Amniotic epithelial cell (primary cell): ENCODE results near the gene LPCAT3.

Source experiments
- DNase-seq: peaks from one replicate; pipeline ENCODE4 v3.0.0-alpha.2; 2010; ENCODE audit warnings: low read depth

The LPCAT3 gene

DNA sequence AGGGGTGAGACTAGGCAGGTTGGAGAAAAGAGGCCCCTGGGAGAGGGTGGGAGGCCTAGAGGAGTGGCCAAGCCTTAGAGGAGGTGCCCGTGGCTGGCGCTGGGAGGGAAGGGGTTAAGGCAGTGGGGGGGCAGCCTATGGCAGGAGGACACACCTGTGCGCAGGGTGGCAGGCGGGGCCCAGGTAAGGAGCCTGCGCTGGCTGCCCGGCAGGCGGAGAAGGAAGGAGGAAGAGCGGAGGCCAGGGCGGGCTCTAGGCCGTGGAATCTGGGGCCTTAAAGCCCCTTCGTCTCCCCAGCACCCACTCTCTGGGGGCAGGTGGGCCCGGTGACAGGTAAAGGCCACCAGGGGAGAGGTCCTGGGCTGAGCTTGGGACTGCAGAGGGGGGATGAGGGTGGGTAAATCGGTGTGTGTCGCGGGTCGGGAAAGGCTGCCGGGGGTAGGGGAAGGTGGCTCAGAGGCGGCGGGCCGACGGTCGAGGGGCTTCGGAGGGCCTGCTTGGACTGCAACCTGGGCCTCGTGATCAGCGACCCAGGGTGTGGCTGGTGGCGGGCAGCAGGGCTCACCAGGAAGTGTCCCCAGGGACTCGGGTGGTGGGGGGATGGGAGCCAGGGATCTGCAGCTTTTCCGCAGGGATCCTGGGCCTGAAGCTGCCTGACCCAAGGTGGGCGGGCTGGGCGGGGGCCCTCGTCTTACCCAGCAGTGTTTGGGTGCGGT lies 55.1 kb downstream of the LPCAT3 start:
- DNase-seq: no peak

DNA sequence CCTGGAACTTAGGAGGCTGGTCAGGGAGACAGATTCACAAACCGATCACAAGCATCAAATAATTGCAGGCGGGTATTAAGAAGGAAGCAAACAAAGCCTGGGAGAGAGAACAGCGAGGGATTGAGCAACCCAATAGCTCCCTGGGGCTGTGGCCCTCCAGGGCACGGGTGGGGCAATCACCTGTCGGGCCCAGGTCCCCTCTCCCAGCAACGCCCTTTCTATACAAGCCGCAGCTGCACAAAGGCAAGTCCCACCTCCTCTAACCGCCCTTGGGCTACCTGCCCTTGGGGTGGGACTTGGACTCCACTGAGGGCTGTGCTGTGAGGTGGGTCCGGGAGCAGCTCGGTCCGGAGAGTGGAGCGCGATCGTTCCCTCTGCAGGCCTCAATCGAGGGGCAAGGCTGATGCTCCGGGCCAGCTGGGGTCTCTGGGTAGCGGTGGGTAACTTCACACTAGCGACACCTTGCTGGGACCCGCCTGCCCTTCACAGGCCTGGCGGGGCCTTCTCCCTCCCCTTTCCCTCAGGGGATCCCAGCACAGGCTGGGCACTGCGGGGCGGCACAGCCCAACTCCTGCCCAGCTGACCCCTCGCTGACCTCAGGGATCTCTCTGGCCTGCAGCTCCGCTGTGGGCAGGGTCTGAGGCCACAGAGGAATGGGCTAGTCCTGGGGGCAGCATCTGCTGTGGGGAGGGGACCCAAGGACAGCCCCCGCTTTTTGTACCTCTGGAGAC lies 55.8 kb downstream of the LPCAT3 start:
- DNase-seq: no peak

DNA sequence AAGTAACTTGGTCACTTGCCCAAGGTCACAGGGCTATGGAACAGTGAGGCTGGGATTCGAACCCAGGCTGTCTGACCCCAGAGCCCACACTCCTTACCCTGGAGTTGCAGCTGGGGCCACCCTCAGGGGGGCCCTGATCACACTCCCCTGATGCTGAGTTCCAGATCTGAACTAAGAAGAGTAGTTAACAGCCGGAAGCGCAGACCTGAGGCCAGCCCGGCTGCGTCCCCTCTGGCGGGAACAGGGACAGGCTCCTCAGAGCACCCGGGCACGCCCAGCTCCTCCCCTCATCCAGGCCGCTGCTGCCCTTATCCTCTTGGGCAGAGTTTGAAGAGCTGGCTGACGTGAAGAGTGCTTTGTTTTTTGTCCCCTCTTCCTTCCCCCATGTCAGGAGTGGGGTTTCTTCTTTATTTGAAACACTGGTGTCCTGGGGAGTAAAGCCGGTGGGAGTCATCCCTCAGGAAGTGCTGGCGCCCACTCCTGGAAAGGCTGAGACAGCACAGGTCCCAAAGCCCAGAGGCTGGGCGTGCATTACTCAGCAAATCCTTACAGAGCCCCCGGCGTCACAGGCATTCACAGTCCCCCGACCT lies 56.5 kb downstream of the LPCAT3 start:
- DNase-seq: peak; percentile 72

DNA sequence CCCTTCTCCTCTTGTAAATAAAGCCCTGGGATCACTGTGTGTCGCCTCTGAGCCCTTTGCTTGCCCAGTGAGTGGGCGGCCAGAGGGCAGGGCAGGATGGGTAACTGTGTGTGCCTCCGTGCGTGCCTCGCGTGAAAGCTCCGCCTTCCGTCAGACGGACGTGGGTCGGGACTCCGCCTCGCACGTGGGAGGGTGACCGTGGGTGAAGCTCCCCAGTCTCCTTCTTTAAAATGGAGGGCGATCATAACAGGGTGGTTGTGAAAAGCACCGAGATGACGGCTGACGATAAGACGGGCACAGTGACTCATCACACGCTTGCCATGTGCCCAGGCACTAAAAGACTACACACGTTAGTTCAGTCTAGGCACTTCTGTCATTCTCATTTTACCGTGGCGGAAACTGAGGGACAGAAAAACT lies 57.0 kb downstream of the LPCAT3 start:
- peak; percentile 84 for DNase-seq

DNA sequence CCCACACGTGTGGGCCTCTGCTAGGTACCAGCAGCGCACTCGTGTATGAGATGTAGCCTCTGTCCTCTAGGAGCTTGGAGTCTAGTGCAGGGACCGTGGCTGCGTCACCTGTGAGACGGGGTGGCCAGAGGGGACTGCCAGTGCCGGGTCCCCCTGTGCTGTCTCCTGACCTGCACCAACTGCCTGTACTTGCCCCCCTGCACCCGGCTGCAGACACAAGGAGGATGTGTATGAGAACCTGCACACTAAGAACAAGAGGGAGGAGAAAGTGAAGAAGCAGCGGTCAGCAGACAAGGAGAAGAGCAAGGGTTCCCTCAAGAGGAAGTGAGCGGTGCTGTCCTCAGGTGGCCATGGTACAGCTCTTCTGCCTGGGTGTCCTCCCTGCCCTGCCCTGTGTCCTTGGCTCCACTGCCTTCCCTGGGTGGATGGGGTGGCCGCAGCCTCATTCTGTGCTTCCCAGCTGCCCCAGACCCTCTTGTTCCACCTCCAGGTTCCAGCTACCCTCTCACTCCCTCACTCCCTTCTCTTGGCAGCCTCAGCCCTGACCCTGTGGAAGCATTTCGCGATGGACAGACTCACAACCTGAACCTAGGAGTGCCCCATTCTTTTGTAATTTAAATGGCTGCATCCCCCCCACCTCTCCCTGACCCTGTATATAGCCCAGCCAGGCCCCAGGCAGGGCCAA lies 57.5 kb downstream of the LPCAT3 start:
- DNase-seq: peak; percentile 47

DNA sequence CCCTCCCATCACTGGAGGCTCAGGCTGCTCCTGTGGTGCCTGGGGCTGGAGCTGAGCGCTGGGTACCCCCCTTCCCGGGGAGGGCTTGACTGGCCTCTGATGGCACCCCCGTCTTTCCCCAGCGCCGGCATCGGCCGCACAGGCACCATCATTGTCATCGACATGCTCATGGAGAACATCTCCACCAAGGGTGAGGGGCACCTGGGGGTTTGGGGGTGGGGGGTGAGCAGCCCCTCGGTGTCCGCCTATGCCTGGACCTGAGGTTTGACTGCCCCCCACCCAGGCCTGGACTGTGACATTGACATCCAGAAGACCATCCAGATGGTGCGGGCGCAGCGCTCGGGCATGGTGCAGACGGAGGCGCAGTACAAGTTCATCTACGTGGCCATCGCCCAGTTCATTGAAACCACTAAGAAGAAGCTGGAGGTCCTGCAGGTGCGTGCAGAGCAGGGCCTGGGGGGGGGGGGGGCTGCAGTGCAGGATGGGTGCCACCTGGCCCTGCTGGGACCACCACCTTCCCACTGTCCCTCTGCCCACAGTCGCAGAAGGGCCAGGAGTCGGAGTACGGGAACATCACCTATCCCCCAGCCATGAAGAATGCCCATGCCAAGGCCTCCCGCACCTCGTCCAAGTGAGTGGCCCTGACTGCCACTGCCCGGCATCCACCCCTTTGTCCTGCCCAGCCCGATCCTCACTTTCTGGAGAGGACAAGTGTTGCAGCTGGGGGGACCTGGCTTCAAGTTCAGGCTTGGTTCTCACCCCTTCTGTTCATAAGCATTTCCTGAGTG lies 58.3 kb downstream of the LPCAT3 start:
- DNase-seq: no peak

DNA sequence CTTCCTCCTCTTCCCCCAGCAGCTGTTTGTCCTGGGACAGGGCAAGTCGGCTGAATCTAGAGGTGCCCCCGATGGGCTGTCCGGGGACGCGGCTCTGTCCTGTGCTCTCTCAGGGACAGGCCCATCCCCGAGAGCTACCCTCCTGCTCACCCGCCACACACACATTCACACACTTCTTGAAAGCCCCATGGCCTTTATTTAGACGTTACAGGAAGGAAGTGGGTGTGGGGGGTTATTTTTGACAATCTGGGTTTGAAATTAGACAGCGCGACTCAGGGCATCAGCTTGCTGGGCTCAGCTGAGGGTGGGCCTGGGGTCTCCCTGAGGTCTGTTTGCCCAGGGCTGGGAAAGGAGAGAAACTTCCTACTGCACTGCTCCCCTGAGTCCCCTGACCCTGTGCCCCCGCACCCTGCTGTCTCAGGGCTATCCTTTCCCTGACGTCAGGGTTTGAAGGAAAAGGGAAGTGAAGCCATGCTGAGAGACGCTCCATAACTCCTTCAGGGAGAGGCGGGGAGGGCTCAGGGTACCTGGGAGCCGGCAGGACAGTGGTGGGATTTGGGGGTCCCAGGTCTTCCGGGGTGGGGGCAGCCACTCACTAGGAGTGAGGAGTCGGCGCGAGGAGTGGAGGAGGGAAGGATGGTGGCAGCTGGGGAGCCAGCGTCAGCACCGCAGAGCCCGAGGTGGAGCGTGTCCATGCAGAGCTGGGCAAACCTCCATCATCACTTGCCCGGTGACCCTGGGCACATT lies 59.0 kb downstream of the LPCAT3 start:
- DNase-seq: no peak

DNA sequence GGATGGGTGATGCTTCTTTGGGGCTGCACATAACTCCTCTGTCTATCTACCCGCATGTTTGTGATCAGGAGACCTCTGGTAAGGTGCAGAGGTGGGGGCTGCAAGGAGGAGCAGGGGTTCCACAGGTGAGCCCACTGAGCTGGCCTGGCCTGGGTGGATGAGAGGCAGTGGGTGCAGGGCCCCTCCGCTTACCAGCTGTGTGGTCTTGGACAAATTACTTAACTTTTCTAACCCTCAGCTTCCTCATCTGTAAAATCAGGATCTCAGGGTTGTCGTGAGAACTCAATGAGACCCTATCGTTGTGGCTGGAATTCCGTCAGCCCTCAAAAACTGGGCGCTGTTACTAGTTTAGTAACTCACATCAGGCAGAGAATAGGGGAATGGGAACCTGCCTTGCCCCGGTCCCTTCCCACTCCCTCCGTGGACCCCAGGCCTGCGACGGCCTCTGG lies 59.6 kb downstream of the LPCAT3 start:
- no peak for DNase-seq

DNA sequence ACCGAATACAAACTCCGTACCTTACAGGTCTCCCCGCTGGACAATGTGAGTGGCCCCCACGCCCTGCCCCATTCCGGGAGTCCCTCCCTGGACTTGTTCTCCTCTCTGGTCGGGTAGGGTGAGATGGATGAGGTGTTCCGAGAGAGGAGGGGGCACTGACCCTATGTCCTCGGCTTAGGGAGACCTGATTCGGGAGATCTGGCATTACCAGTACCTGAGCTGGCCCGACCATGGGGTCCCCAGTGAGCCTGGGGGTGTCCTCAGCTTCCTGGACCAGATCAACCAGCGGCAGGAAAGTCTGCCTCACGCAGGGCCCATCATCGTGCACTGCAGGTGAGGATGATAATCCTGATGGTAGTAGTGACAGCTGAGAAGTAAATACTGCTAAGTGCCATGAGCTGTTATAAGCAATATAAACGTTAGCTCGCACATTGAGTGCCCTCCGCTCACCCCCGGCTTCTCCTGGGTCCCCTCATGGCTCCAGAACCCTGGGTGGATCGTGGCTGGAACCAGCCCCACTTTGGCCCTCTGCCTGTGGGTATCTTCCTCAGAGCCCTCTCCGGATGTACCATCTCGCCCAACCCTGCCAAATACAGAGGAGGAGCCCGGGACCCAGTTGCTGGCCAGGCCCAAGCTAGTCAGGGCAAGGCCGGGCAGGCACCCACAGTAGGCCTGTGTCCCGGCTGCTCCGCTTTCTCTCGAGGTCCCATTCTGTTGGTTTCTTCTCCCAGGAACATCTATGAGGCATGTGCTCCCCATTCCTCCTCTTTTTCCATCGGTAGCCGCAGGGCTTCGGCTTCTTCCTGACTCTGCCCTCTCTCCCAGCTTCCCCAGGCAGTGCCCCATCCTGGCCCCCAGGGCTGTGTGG lies 60.3 kb downstream of the LPCAT3 start:
- no peak for DNase-seq

DNA sequence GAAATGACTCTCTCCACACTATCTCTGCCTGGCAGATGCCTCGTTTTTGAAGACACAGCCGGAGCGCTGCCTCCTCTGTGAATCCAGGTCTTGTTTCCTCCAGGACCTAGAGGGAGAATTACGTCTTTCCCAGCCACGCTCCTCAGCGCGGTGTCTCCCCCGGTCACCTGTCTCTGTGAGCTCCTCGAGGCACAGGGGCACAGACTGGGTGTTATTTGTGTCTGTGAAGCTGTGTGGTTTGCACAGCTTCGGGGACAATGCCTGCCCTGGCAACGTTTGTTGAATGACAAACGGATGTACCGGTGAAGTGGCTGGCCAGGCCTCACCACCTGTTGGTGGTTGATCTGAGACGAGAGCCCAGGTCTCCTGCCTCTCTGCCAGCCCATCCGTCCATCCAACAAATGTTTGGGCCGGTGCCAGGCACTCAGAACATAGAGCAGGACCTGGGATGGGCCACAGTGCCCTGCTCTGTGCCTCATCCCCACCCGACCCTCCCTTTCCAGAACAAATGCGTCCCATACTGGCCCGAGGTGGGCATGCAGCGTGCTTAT lies 61.0 kb downstream of the LPCAT3 start:
- no peak for DNase-seq

DNA sequence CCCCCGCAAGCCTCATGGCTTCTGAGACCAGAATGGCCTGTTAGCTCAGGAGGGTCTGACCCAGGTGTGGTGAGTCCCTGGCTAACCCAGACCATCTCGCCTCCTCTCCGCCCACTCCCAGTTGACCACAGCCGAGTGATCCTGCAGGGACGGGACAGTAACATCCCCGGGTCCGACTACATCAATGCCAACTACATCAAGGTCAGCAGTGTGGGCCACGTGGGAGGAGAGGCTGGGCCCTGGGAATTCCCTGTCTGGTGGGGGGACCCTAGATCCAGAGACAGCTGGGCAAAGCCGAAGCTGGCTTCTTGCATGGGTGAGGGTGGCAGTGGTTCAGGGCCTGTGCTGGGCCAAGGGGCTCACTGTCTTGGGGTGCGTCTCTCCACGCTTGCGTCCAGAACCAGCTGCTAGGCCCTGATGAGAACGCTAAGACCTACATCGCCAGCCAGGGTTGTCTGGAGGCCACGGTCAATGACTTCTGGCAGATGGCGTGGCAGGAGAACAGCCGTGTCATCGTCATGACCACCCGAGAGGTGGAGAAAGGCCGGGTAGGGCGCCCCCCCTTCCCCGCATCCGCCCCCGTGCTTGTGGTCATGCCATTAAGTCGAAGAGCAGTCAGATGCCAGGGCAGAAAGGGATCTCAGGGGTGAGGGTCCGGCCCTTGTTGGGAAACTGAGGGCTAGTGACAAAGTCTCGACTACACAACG lies 62.1 kb downstream of the LPCAT3 start:
- DNase-seq: no peak

DNA sequence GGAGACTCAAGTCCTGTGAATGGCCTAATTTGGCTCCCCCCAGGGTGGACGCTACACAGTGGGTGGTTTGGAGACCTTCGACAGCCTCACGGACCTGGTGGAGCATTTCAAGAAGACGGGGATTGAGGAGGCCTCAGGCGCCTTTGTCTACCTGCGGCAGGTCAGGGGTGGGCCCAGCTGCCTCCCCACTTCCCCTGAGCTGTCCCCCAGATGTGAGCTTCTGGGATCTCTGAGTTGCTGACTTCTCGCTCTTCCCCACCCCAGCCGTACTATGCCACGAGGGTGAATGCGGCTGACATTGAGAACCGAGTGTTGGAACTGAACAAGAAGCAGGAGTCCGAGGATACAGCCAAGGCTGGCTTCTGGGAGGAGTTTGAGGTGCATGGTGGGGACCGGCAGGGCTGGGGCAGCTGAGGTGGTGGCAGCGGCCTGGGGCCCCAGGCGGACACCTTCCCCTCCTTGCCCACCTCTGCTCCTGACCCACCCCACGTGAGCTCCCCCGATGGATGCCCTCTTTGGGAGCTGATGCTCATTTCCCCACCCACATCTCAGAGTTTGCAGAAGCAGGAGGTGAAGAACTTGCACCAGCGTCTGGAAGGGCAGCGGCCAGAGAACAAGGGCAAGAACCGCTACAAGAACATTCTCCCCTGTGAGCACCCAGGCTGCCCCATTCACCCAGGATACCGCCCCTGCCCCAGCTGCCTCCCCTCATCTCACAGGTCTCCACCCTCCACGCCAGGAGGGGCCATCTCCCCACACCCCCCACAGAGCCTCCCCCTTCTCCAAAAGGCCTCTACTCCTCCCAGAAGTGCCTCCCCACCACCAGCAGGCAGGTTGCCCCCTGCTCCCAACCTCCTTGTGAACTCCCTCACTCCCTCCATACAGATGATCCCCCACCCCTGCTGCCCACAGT lies 62.9 kb downstream of the LPCAT3 start:
- no peak for DNase-seq

DNA sequence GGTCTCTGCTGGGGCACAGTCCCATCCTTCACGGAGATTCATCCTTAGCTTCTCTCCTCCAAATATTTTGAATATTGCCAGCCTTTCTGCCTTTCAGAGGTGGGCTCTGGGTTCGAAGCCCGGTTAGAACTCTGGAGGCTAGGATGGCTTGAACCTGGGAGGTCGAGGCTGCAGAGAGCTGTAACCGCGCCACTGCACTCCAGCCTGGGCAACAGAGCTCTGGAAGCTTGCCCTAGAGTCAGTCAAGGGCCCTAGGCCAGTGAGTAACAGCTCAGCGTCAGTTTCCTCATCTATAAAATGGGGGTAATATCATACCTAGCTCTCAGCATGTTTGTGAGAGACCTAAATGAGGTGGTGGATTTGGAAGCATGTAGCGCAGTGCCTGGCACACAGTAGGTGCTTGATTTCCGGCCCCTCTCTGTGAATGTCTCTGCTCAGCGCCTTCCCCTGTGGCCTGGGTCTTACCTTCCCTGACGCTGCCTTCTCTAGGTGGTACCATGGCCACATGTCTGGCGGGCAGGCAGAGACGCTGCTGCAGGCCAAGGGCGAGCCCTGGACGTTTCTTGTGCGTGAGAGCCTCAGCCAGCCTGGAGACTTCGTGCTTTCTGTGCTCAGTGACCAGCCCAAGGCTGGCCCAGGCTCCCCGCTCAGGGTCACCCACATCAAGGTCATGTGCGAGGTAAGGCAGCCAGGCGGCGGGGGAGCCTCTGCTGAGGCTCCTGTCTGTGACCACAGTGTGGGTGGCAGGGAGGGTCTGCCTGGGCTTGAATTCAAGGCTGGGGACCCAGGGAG lies 63.8 kb downstream of the LPCAT3 start:
- DNase-seq: no peak

DNA sequence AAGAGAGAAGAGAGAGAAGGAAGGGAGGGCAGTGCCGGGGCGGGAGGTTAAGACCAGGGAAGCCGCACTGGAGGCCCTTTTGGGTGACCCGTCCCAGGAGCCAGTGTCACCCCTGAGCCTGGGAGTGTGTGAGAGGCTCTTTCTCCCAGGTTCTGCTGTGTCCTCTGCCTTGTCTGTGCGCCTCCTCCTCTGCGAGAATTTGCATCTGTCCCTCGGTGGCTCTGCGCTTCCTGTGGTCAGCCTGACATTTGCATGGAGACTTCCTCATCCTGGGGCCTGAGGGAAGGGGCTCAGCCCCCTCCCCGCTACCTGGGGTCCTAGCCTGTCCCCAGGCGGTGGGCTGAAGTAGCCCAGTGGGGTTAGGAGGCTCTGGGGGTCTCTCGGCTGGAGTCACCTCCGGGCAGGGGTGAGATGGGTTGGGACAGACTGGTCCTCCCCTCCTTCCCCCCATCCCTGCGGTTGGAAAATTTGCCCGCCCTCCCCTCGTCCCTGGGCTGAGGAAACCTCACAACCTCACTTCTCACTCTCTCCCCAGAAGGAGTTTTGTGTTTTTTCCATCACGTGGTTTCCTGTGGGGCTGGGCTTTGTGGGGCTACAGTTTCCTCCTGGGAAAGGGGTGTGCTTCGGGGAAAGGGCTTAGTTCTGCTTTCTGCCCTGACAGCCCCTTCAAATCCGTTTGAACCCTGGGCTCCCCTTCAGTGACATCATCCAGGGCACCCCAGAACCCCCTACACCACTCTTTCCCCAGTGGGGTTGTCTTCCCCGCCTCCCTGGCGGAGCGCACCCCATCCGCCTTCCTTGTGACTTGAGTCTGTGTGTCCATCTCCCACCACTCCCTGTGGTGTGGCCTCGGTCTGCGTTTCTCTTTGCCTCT lies 64.6 kb downstream of the LPCAT3 start:
- DNase-seq: no peak

DNA sequence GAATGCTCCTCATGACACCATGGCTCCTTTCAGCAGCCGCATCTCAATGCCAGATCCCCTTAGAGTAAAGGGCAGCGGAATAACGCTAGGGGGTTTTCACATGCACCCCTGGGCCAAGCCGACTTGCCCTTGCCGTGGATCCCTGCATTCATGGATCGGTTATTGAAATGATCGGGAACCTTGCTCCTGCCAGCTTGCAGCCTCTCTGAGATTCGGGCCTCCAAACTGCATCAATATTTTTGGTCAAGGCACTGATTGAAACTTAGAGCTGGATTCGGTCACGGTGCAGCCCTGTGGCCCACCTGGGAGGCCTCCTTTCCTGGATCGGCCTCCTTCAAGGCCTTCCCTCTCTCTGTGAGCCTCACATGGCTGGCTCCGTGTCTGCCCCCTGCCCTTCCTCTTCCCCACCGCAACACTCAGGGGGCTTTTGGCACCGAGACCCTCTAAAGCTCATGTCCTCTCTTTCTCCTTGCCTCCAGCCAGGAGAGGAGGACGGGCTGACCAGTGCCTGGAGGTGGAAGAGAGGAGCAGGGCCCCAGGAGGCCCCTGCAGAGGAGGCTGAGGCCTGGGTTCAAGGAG lies 65.3 kb downstream of the LPCAT3 start:
- DNase-seq: no peak
